ENCODE data around the gene SLC35E3.

The SLC35E3 gene

GRCh38 chr12:68786929-68787328 lies 41.0 kb downstream of the SLC35E3 start:
- Histone ChIP-seq H3K4me3 (ENCODE audit: low read depth, low read length) (no peak overlapping the region), H3K27me3 (replicated peaks) (no peaks in the 10 kb centered on the region), H3K27ac (peak overlapping the region; percentile 85), H3K36me3 (replicated peaks) (no peaks in the 10 kb centered on the region)
- no peak for DNase-seq
- in situ Hi-C loops (cut with HindIII; ENCODE audit: low pct_ligation_motif_present, low sequenced_read_pairs) = no loop called here
- peak; percentile 7 for TF ChIP-seq CTCF (IDR thresholded peaks at IDR 0.05; ENCODE audit: low read depth, low read length, missing control alignments)

GRCh38 chr12:68788554-68789143 lies 42.7 kb downstream of the SLC35E3 start:
- H3K27me3 ChIP-seq (replicated peaks) = no peaks in the 10 kb centered on the region
- DNase-seq = no peak
- H3K4me3 ChIP-seq (ENCODE audit: low read depth, low read length) = no peak overlapping the region
- no peaks in the 10 kb centered on the region for H3K36me3 ChIP-seq (replicated peaks)
- no peak for TF ChIP-seq CTCF (IDR thresholded peaks at IDR 0.05; ENCODE audit: low read depth, low read length, missing control alignments)
- in situ Hi-C loops (cut with HindIII; ENCODE audit: low pct_ligation_motif_present, low sequenced_read_pairs) = no loop called here
- no peak overlapping the region for H3K27ac ChIP-seq

- in situ Hi-C loops (cut with HindIII; ENCODE audit: low pct_ligation_motif_present, low sequenced_read_pairs) = no loop called here
- Histone ChIP-seq H3K27ac (no peak overlapping the region), H3K4me3 (ENCODE audit: low read depth, low read length) (no peak overlapping the region), H3K36me3 (replicated peaks) (no peaks in the 10 kb centered on the region), H3K27me3 (replicated peaks) (no peaks in the 10 kb centered on the region)
- TF ChIP-seq CTCF (IDR thresholded peaks at IDR 0.05; ENCODE audit: low read depth, low read length, missing control alignments) = no peak
- DNase-seq = no peak
Observed at GRCh38 chr12:68789144-68789878, 43.3 kb downstream of the SLC35E3 start.

GRCh38 chr12:68790081-68790951 lies 44.3 kb downstream of the SLC35E3 start:
- TF ChIP-seq CTCF (IDR thresholded peaks at IDR 0.05; ENCODE audit: low read depth, low read length, missing control alignments) = no peak
- in situ Hi-C loops (cut with HindIII; ENCODE audit: low pct_ligation_motif_present, low sequenced_read_pairs) = no loop called here

GRCh38 chr12:68790952-68791234 lies 44.9 kb downstream of the SLC35E3 start:
- DNase-seq = no peak
- in situ Hi-C loops (cut with HindIII; ENCODE audit: low pct_ligation_motif_present, low sequenced_read_pairs) = no loop called here
- Histone ChIP-seq H3K27me3 (replicated peaks) (no peaks in the 10 kb centered on the region), H3K36me3 (replicated peaks) (no peaks in the 10 kb centered on the region), H3K4me3 (ENCODE audit: low read depth, low read length) (no peak overlapping the region), H3K27ac (no peak overlapping the region)
- TF ChIP-seq CTCF (IDR thresholded peaks at IDR 0.05; ENCODE audit: low read depth, low read length, missing control alignments) = no peak

More at GRCh38 chr12:68790081-68790951, 44.3 kb downstream of the SLC35E3 start:
- Histone ChIP-seq H3K27me3 (replicated peaks) (no peaks in the 10 kb centered on the region), H3K36me3 (replicated peaks) (no peaks in the 10 kb centered on the region), H3K4me3 (ENCODE audit: low read depth, low read length) (no peak overlapping the region), H3K27ac (no peak overlapping the region)
- DNase-seq = no peak
